Muscle layer of duodenum (tissue), 2 donors: Measurements from ENCODE around the gene KIR2DL4.
"Not testable (repeated sequence)": the region's sequence is repeated elsewhere in the genome, so short reads cannot be mapped to it uniquely, and the experiment has no call there.

ENCODE experiments used
- H3K27ac ChIP-seq: one replicate; pipeline ENCODE4 v1.7.0; 2013; ENCODE audit warnings: mild to moderate bottlenecking, low read length
- H3K27me3 ChIP-seq: one replicate; pipeline ENCODE4 v1.7.0; 2013; ENCODE audit warnings: low read depth, mild to moderate bottlenecking, control low read depth, low read length
- H3K36me3 ChIP-seq, 2 donors: one replicate each; pipeline ENCODE4 v1.7.0; 2013; ENCODE audit warnings: low read length in 2 of 2, control low read depth in 1 of 2, mild to moderate bottlenecking in 1 of 2; ENCODE audit not compliant: insufficient read depth in 2 of 2, control insufficient read depth in 1 of 2
- H3K4me1 ChIP-seq, 2 donors: one replicate each; pipeline ENCODE4 v1.7.0; 2013; ENCODE audit warnings: low read length in 2 of 2, mild to moderate bottlenecking in 2 of 2, control low read depth in 1 of 2, moderate library complexity in 1 of 2; ENCODE audit not compliant: insufficient read depth in 2 of 2, control insufficient read depth in 1 of 2
- H3K4me3 ChIP-seq, 2 donors: one replicate each; pipeline ENCODE4 v1.7.0; 2013; ENCODE audit warnings: low read length in 2 of 2, low read depth in 1 of 2, mild to moderate bottlenecking in 1 of 2
- H3K9me3 ChIP-seq, 2 donors: one replicate each; pipeline ENCODE4 v1.7.0; 2013; ENCODE audit warnings: low read length in 2 of 2, control low read depth in 1 of 2, mild to moderate bottlenecking in 1 of 2; ENCODE audit not compliant: control insufficient read depth in 1 of 2
- donor health status: healthy.

KIR2DL4 gene

DNA sequence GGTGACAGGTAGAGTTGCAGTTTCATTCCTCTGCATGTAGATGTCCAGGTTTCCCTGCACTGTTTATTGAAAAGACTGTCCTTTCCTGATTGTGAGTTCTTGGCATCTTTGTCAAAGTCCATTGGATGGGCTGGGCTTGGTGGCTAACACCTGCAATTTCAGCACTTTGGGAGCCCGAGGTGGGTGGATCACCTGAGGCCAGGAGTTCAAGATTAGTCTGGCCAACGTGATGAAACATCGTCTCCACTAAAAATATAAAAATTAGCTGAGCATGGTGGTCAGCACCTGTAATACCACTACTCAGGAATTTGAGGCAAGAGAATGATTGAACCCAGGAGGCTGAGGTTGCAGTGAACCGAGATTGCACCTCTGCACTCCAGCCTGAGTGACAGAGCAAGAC is 25.6 kb upstream of the KIR2DL4 start:
- not testable (repeated sequence) for H3K9me3 ChIP-seq, H3K27ac ChIP-seq, H3K4me1 ChIP-seq, H3K27me3 ChIP-seq, H3K4me3 ChIP-seq, H3K36me3 ChIP-seq

DNA sequence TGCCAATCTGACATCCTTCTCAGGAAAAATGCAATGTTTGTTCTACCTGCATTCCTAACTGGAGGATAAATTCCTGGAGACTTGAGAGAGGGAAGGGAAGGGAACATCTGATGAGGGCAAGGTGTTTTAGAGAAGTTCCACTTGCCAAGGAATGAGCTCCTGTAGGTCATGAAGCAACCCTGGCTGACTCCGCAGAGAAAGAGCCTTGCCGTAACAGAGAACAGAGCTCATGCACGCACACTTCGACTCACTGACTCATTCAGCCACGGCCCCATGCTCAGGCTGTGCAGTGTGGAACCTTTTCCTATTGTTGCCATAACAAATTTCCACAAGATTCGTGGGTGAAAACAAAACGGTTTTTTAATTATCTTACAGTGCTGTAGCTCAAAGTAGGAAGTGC is 24.5 kb upstream of the KIR2DL4 start:
- not testable (repeated sequence) for H3K9me3 ChIP-seq, H3K27ac ChIP-seq, H3K4me3 ChIP-seq, H3K36me3 ChIP-seq, H3K4me1 ChIP-seq, H3K27me3 ChIP-seq

DNA sequence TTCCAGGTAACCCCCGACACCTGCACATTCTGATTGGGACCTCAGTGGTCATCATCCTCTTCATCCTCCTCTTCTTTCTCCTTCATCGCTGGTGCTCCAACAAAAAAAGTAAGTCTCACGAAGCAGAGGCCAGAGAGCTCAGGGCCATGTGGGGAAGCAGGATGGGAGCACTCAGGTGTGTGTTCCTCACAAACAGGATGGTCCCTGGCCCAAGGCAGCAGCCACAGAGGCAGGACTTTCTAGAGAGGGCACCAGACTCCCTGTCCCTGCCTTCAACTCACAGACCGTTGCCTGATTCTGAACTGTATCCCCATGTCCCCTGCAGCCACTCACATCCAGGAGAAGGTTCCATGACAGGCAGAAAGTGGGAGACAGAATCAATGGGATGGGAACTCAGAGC is 20.5 kb upstream of the KIR2DL4 start:
- H3K4me1 ChIP-seq, H3K27me3 ChIP-seq, H3K27ac ChIP-seq, H3K4me3 ChIP-seq, H3K36me3 ChIP-seq, H3K9me3 ChIP-seq: not testable (repeated sequence)

DNA sequence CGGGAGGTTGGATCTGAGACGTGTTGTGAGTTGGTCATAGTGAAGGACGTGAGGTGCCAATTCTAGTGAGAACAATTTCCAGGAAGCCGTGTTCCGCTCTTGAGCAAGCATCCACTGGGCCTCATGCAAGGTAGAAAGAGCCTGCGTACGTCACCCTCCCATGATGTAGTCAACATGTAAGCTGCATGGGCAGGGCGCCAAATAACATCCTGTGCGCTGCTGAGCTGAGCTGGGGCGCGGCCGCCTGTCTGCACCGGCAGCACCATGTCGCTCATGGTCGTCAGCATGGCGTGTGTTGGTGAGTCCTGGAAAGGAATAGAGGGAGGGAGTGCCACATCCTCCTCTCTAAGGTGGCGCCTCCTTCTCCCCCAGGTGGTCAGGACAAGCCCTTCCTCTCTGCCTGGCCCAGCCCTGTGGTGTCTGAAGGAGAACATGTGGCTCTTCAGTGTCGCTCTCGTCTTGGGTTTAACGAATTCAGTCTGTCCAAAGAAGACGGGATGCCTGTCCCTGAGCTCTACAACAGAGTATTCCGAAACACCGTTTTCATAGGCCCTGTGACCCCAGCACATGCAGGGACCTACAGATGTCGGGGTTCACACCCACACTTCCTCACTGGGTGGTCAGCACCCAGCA is 17.2 kb upstream of the KIR2DL4 start:
- not testable (repeated sequence) for H3K4me1 ChIP-seq, H3K4me3 ChIP-seq, H3K27ac ChIP-seq, H3K9me3 ChIP-seq, H3K36me3 ChIP-seq, H3K27me3 ChIP-seq

DNA sequence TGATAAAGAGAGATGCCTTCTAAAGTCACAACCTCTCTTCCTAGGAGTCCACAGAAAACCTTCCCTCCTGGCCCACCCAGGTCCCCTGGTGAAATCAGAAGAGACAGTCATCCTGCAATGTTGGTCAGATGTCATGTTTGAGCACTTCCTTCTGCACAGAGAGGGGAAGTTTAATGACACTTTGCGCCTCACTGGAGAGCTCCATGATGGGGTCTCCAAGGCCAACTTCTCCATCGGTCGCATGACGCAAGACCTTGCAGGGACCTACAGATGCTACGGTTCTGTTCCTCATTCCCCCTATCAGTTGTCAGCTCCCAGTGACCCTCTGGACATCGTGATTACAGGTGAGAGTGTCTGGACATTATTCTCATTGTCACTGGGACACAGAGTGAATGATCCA is 15.3 kb upstream of the KIR2DL4 start:
- H3K27ac ChIP-seq, H3K4me3 ChIP-seq, H3K4me1 ChIP-seq, H3K9me3 ChIP-seq, H3K36me3 ChIP-seq, H3K27me3 ChIP-seq: not testable (repeated sequence)

DNA sequence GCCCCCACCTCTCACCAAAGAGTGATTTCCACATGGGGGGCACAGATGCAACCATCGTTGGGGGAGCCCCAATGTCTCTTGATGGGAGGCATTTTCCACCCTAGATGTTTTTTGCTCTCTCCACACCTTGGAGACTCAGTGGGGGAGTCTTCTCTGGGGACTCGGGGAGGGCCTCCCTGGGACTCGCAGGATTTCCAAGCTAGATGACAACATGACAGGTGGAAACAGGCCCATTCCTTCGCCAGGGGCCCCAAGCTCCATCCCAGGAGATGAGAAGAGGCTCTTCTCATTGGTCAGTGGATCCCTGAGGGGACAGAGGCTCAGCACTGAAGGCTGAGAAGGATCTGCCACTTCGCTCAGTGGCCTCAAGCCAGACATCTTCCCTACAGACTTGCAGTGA is 12.7 kb upstream of the KIR2DL4 start:
- Histone ChIP-seq H3K27ac (no peak overlapping the region), H3K27me3 (no peaks in the 10 kb centered on the region), H3K9me3 (no peaks in the 10 kb centered on the region)

GRCh38 chr19:54791476-54791875 is 11.9 kb upstream of the KIR2DL4 start:
- H3K9me3 ChIP-seq, result no peaks in the 10 kb centered on the region
- no peak overlapping the region for H3K4me3 ChIP-seq
- no peaks in the 10 kb centered on the region for H3K4me1 ChIP-seq
- no peak overlapping the region for H3K27ac ChIP-seq
- no peaks in the 10 kb centered on the region for H3K36me3 ChIP-seq
- no peaks in the 10 kb centered on the region for H3K27me3 ChIP-seq

More for the DNA sequence above, 12.7 kb upstream of the KIR2DL4 start:
- Histone ChIP-seq H3K4me1 (no peaks in the 10 kb centered on the region), H3K4me3 (no peak overlapping the region), H3K36me3 (no peaks in the 10 kb centered on the region)

- Histone ChIP-seq H3K4me3 (peak overlapping the region in 1 of 2 donors; percentile 45), H3K27ac (no peak overlapping the region), H3K36me3 (no peaks in the 10 kb centered on the region), H3K4me1 (no peaks in the 10 kb centered on the region), H3K9me3 (no peaks in the 10 kb centered on the region), H3K27me3 (no peaks in the 10 kb centered on the region)
These were observed 10.6 kb upstream of the KIR2DL4 start for GRCh38 chr19:54792814-54793213.

GRCh38 chr19:54795758-54796157 is 7.7 kb upstream of the KIR2DL4 start:
- Histone ChIP-seq H3K36me3 (no peaks in the 10 kb centered on the region), H3K4me1 (no peaks in the 10 kb centered on the region), H3K9me3 (no peaks in the 10 kb centered on the region), H3K27ac (no peak overlapping the region), H3K27me3 (no peaks in the 10 kb centered on the region), H3K4me3 (no peak overlapping the region)

DNA sequence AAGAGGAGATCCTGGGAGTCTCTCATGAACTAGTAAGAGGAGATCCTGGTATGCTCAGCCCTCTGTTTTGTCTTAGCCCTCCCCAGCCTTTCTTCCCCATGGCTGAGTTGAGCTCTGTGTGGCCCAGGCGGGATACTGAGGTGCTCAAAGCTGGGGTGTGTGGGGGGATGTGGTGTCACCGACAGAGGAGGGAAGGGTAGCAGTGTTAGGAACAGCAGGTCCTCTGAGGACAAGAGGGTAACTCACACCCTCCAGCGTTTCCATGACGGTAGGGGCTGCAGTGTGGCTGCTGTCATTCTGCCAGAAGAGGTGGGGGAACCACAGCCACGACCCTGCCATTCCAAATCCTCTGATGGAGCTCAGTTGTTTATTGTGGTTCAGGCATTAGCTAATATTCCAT is 691 bp downstream of the KIR2DL4 start:
- Histone ChIP-seq H3K36me3 (no peaks in the 10 kb centered on the region), H3K4me3 (no peak overlapping the region), H3K27ac (no peak overlapping the region), H3K9me3 (no peaks in the 10 kb centered on the region), H3K27me3 (no peaks in the 10 kb centered on the region), H3K4me1 (no peaks in the 10 kb centered on the region)

GRCh38 chr19:54804571-54804970 is 1.2 kb downstream of the KIR2DL4 start:
- Histone ChIP-seq H3K9me3 (no peaks in the 10 kb centered on the region), H3K4me1 (no peaks in the 10 kb centered on the region), H3K4me3 (no peak overlapping the region), H3K27ac (no peak overlapping the region), H3K36me3 (no peaks in the 10 kb centered on the region), H3K27me3 (no peaks in the 10 kb centered on the region)

DNA sequence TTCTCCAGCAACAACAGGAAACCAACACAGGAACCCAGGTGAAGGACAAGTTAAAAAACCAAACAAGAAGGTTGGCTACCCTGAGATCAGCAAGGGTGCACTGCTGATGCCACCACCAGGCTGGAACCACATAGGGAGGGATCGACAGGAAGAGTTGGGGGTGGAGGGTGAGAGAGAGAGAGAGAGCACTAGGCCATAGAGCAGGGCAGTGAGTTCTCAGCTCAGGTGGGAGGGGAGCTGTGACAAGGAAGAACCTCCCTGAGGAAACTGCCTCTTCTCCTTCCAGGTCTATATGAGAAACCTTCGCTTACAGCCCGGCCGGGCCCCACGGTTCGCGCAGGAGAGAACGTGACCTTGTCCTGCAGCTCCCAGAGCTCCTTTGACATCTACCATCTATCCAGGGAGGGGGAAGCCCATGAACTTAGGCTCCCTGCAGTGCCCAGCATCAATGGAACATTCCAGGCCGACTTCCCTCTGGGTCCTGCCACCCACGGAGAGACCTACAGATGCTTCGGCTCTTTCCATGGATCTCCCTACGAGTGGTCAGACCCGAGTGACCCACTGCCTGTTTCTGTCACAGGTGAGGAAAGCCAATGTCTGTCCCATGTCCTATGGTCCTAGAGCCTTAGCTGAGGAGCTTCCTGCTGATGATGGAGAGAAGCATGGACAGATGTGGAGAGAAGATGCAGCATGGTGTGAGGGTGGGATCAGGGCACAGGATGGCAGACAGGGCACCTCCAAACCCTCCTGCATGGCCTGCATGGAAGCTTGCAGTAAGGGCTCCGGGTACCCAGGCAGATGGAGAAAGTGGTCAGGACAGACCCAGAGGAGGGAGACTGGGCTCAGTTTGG is 2.5 kb downstream of the KIR2DL4 start:
- no peak overlapping the region for H3K27ac ChIP-seq
- H3K27me3 ChIP-seq, result no peaks in the 10 kb centered on the region
- no peaks in the 10 kb centered on the region for H3K9me3 ChIP-seq

More for the DNA sequence above, 2.5 kb downstream of the KIR2DL4 start:
- Histone ChIP-seq H3K4me3 (no peak overlapping the region), H3K4me1 (no peaks in the 10 kb centered on the region), H3K36me3 (no peaks in the 10 kb centered on the region)
